HG02798 (cell line): ENCODE data around the gene IRF9.
A peak's percentile ranks its signal among the peaks of the same experiment; 100 is the strongest.

Experiments used
- ATAC-seq: cut with Tn5 transposase; IDR thresholded peaks from one replicate; pipeline ENCODE4 v1.9.1; 2021; ENCODE audit warnings: mild to moderate bottlenecking; ENCODE audit not compliant: unreplicated experiment, poor library complexity

Gene IRF9

DNA sequence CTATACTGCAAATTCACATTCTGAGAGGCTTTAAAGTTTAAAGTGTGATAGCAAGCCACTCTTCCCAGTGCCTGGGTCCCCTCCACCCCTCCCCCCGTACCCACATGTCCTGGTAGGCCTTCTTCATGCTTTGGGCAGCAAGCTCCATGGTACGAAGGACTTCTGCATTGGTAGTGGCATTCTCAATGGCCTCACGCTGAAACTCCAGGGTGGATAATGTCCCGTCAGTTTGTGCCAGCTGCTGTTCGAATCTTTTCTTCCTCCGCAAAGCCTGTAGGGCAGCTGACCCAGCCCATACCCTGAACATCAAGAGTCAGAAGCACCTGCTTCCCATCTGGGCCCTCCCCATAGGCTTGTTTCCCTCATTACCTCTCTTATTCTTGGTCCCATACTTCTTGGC is 50.2 kb downstream of the IRF9 start:
- no peak for ATAC-seq

DNA sequence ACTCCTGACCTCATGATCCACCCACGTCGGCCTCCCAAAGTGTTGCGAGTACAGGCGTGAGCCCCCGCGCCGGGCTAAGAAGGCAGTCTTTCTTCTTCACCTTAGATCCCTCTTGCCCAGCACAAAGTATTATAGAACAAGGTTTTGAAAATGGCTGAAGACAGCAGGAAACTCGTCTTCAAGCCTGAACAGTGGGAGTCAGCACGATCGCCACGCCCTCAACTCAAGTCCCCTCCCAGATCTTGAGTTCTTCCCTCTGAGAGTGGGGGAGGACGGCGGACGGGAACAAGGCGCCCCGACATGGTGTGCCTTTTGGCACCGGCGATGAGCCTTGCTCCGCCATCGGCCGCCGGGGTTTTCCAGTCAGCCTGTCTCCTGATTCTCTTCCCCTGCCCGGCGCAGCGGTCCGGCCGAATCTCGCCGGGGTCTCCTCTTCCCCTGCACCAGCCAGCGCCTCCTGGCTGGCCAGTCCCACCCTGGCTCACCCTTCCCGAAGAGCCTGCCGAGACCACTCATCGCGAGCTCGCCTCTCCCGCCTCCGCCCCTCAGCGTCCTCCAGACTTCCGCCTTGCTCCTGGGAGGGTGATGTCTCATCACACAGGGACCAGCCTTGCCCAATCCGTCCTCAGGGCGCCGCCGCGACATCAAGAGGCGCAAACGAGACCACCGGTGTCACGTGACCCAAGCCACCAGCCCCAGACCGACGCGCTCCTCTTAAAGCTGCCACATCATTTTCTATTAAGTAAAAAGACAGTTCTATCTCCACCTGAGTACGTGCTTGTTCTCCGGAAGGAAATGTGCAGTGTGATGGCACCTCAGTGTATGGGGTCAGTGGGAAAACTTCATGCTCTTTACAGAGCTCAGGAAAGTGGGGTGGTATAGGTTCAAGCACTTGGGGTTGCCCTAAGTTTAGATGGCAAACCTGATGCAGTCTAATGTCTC is 52.1 kb downstream of the IRF9 start, which contains the start of gene CHMP4A:
Gene CHMP4A, minus strand, starts transcription at position 565 of the 942 bp plus-strand sequence. Its CDS starts 49 bp downstream, at position 516.
- ATAC-seq: peak; percentile 80

DNA sequence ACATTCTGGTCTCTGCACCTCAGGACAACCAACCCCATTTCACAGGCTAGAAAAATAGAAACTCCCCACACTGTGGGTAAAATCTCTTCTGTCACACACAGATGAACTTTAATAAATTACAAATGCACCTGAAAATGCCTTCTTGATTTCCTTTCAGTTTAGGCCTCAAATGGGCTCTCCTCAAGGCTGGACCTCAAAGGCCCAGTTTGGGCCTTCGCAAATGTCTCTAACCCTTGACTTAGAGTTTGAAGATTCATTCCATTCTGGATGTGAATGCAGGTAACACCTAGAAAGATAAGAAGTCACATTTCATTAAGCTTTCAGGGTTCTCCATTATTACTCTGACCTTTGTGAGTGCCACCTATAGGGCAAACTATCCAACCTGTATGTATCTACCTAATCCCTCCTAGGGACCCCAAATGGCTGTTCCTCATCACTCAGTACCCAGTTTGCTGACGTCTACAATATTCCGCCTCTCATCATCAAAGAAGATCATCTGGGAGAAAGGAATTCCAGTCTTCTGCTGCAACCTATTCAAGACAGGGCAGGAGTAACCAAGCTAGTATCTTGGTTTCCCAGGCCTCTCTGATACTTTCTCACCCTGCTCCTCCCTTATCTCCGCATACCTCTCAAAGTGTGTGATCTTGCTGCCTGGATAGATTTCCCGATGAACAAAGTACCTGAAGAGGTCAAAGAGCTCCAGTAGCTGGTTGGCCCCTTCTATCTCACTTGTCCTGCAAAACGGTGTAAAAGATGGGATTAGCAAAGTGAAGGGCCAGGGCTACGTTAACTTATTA is 53.0 kb downstream of the IRF9 start:
- no peak for ATAC-seq

DNA sequence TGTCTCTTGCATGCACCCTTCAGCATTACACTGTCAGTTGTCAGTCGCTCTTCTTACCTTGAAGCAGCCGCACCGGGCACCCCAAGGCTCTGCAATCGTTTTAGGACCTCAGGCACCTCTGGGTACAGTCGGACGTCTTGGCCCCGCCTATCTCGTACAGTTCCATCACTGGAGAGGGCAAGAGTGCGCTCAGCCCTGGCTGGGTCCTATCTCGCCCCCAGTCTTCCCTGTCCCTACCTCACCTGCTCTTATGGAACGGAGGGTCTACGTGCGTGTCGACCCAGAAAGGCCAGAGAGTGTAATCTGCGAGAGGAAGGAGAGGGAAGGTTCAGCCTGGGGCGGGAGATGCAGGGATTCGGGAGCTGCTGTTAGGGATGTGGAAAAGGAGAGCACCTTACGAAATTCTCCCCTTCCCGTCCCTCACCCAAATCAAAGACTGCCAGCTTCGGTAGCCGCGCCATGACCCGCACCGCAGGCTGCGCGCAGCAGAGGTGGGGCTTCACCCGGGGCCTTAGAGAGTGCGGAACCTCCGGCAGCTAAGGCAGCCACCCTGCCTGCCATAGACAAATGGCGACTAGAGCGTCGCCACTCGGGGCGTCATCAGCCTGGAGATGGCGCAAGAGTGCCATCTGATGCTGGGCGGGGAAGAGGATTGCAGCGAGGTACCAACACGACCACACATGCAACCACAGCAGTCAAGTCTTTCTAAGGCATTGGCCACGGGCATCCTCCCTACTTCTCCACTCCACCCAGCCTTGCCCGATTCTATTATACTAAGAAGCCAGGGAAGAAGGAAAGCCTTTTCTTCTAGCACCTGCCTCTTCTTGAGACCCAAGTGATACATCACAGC is 54.7 kb downstream of the IRF9 start, which contains the start of gene MDP1:
Gene MDP1, minus strand, starts transcription at position 572 of the 850 bp plus-strand sequence. Its CDS starts 111 bp downstream, at position 461.
- peak; percentile 74 for ATAC-seq
